ENCODE data around the gene FHOD3. TPM values are rescaled to one million over a fixed set of nuclear protein-coding genes. Genes with fewer than 3 reads are reported as not detected.

The FHOD3 gene
- total and polyA plus RNA-seq, 2 experiments from 2014 or later, result 2.7 to 8.7 TPM

GRCh38 chr18:36597636-36598035 is 300.1 kb downstream of the FHOD3 start:
- Histone ChIP-seq H3K4me1 (ENCODE audit: insufficient read depth) (no peaks in the 10 kb centered on the region), H3F3A (replicated peaks; ENCODE audit: low read depth) (no peaks in the 10 kb centered on the region), H3K36me3 (ENCODE audit: insufficient read depth) (no peaks in the 10 kb centered on the region), H3K27me3 (ENCODE audit: insufficient read depth) (no peaks in the 10 kb centered on the region), H3K4me3 (no peak overlapping the region), H2AFZ (no peak overlapping the region), H3K4me2 (no peak overlapping the region), H3K79me2 (replicated peaks; ENCODE audit: insufficient read depth) (no peaks in the 10 kb centered on the region), H4K20me1 (replicated peaks; ENCODE audit: insufficient read depth) (no peaks in the 10 kb centered on the region), H3K27ac (ENCODE audit: low read depth) (no peak overlapping the region), H3K9me2 (ENCODE audit: insufficient read depth) (peaks cover 3% of the 10 kb centered on the region; the same call in 1 of the 2 replicates)
- no peak for ATAC-seq
- no peak overlapping the region for H3K4me3 Mint-ChIP-seq
- H3K36me3 Mint-ChIP-seq (ENCODE audit: low read depth), result peaks cover 12% of the 10 kb centered on the region; the same call in 2 of the 3 replicates
- peaks cover 13% of the 10 kb centered on the region for H3K27me3 Mint-ChIP-seq (ENCODE audit: insufficient read depth, low read depth, poor library complexity)
- no peak for DNase-seq (ENCODE audit: low spot score)
- H3K4me1 Mint-ChIP-seq, result no peaks in the 10 kb centered on the region; the same call in 2 of the 3 replicates
- H3K27ac Mint-ChIP-seq, result no peak overlapping the region
- peaks cover 5% of the 10 kb centered on the region; the same call in 1 of the 3 replicates for H3K9me3 Mint-ChIP-seq
- TF ChIP-seq ETS1 (IDR thresholded peaks at IDR 0.05) (no peak), ZNF462 (CRISPR knock-in tag; IDR thresholded peaks at IDR 0.05) (no peak), EZH2phosphoT487 (IDR thresholded peaks at IDR 0.05; ENCODE audit: unreplicated experiment) (no peak), ZNF331 (CRISPR knock-in tag; IDR thresholded peaks at IDR 0.05; ENCODE audit: low read depth) (no peak), POLR2AphosphoS5 (IDR thresholded peaks at IDR 0.05; ENCODE audit: low read depth) (no peak), EZH2 (IDR thresholded peaks at IDR 0.05; ENCODE audit: low read depth, unreplicated experiment) (no peak), JUNB (IDR thresholded peaks at IDR 0.05; ENCODE audit: unreplicated experiment) (no peak), STAT1 (IDR thresholded peaks at IDR 0.05; ENCODE audit: unreplicated experiment) (no peak), NANOG (IDR thresholded peaks at IDR 0.05; ENCODE audit: borderline replicate concordance) (no peak), CTCF (conservative IDR thresholded peaks at IDR 0.05; ENCODE audit: low read depth in 2 of 2) (no peak), ZNF114 (CRISPR knock-in tag; IDR thresholded peaks at IDR 0.05) (no peak), CREB1 (CRISPR knock-in tag; IDR thresholded peaks at IDR 0.05; ENCODE audit: low read depth) (no peak), REST (IDR thresholded peaks at IDR 0.05; ENCODE audit: unreplicated experiment) (no peak)
